C1 segment of cervical spinal cord (tissue), 14 donors: ENCODE data around the gene AGR2.
"Not testable (repeated sequence)": the region's sequence is repeated elsewhere in the genome, so short reads cannot be mapped to it uniquely, and the experiment has no call there.

Experiments used
- DNase-seq, 14 donors: peaks; one replicate each; lab custom pipeline; 2025; lab: John Stamatoyannopoulos, UW

Gene AGR2

DNA sequence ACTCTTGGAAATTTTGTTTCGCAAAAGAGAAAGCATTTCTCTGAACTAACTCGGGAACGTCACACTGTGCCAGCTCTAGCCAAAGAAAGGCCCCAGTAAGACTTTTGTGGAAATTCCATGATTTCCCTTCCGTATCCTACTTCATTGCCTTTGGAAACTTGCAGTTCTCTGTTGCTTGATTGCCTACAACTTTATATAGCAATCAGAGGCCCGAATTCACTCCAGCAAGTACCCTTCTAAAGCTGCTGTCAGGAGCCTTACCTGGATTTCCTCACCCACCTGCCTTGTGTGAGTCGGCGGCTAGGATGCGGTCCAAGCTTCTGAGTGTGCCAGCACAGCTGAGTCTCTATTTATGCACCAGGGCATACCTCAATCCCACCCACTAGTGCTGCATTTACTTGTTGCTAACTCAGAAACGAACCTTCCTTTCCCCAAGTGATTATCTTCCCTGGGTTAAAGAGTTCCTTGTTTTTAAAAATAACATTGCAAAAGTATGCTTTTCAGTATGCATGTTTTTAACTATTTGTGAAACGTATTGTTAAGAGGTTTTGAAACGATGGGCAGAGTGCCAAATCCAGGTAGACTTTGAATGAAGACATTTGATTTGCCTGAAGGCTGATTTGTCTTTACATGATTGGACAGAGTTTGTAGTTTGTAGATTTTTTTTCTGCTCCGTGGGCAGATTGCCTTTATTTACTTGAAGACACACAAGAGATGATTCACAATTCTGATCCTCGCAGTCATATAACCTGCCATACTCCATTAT, at the start of gene AGR2:
TSS of gene AGR2 (minus strand) at position 326 of the 766 bp plus-strand sequence. CDS start 3,203 bp downstream, outside the sequence.
- DNase-seq, result no peak

DNA sequence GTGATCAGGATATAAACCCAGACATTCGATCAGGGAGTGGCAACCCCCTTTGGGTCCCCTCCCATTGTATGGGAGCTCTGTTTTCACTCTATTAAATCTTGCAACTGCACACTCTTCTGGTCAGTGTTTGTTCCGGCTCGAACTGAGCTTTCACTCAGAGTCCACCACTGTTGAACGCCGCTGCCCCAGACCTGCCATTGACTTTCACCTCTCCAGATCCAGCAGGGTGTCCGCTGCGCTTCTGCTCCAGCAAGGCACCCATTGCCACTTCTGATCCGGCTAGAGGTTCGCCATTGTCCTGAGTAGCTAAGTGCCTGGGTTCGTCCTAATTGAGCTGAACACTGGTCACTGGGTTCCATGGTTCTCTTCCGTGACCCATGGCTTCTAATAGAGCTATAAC, 48.4 kb upstream of the AGR2 start:
- not testable (repeated sequence) for DNase-seq

DNA sequence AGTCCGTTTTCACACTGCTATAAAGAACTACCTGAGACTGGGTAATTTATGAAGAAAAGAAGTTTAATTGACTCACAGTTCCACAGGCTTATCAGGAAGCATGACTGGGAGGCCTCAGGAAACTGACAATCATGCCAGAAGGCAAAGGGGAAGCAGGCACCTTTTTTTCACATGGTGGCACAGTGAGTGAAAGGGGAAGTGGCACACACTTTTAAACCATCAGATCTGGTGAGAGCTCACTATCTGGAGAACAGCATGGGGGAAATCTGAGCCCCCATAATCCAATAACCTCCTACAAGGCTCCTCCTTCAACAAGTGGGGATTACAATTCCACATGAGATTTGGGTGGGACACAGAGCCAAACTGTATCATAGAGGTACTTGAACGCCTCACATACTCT, 47.0 kb upstream of the AGR2 start:
- DNase-seq, result peak in 3 of 14 donors; percentile 3 to 14 (median 11)

DNA sequence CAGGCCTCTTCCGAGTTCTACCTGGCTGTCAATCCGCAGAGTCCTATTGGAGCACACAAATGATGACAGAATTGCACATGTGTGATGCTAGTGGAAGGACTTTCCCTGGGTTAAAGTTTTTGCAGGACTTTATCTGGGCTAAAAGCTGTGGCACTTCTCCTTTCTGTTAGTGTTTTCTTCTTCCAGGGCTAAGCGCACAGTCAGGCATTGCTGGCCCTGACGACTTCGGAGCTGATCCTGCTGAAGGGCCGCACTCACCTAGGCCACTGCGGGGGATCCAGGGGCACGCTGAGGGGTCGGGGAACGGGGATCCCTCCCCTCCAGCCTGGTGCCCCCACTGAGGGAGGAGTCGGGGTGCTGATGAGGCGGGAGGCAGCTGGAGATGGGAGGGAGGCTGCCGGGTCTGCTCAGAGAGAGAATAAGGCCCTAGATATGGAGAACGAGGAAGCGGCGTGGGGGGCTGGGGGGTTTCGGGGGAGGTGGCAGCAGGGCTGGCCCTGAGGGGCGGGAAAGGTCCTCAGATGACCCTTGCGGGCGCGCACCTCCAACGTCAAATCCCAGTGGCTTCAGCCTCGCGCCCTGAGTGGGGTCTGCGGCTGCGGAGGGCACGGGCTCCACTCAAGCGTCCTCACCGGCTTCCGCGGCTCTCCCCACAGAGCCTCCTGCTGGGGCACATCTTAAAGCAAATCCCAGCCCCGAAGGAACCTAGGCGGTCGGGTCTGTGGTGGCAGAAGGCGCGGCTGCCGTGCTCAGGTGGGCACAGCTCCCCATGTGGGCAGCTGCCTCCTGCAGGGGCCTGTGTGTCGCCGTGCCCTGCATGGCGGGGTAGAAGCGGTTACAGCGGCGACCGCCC, 46.0 kb upstream of the AGR2 start:
- no peak for DNase-seq

DNA sequence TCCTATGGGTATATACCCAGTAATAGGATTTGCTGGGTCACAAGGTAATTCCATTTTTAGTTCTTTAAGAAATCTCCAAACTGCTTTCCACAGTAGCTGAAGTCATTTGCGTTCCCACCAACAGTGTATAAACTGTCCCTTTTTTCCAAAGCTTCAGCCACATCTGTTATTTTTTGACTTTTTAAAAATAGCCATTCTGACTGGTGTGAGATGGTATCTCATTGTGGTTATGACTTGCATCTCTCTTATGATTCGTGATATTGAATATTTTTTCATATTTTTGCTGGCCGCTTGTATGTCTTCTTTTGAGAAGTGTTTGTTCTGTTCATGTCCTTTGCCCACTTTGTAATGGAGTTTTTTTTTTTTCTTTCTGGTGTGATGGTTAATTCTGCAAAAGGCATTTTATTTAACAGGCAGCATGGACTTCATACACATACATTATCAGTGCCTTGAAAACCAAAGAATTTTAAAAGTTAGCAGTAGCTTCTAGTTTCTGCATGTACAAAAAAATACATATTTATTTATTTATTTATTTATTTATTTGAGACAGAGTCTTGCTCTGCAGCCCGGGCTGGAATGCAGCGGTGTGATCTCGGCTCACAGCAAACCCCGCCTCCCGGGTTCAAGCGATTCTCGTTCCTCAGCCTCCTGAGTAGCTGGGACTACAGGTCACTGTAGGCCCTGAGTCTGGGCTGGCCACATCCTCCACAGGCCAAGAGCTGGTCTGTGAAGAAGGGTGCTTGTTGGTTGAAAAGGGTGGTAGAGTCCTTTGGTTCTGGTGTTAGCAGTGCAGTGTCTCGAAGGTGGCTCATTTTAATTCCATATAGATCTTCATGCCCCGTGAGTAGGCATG, 44.7 kb upstream of the AGR2 start:
- DNase-seq, result no peak

DNA sequence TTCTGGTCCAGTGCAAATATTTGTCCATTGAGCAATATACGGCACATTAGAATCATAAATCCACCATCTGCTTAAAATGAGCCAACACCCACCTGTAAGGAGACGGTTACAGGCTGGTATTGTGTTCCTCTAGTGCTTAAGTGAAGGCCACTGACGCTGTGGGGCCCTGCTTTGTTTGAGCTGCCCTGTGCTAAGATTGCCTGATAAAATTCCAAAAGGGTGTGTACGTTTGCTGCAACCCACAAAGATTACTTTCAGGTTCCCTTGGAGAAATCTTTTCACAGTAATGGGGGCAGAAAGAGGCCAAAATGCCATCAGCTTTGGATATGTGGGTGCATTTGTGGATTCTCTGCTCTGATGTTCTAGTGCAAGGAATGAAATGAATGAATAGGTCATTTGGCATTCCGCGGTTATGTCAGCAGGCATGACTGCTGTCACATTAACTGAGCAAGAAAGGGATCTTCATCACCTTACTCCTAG, 42.6 kb upstream of the AGR2 start:
- no peak for DNase-seq

DNA sequence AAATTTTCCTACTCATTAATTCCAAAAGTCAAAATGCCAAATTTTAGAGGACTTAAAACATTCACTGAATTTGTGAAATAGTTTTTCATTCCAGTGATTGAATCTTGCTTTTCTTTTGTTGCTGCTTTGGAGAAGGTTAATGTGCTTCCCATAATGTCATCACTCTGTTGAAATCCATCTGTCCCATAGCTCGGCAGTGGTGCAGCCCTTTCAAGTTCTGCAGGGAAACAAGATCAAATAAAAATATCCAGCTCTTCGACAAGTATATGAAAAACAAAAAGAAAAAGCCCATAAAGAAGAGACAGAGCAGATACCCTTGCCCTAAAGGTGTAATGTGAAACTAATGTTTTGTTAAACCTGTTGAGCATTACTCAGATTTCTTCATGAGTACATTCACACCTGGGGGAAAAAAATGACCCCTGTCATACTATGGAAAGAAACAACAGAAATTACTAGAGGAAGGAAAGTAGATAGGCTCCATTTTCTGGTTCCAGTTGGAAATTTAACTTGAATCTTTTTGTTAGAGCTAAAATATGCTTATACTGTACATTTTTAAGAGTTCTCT, 41.9 kb upstream of the AGR2 start:
- no peak for DNase-seq

DNA sequence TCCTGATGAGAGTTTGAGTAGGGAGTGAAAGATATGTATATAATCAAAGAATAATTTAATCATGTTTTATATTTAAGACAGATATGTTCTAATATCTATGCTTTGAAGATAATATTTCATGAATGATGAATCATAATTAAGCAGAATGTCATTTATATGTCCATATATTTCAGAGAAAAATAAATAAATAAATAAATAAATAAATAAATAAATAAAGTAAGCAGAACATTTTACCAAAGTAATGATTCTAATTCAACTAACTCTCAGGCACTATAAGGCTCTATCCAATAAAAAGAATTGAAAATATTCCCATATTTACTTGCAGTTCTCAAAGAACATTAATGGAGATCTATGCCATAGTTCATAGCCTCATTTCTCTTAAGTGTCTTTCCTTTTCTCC, 40.9 kb upstream of the AGR2 start:
- no peak for DNase-seq

DNA sequence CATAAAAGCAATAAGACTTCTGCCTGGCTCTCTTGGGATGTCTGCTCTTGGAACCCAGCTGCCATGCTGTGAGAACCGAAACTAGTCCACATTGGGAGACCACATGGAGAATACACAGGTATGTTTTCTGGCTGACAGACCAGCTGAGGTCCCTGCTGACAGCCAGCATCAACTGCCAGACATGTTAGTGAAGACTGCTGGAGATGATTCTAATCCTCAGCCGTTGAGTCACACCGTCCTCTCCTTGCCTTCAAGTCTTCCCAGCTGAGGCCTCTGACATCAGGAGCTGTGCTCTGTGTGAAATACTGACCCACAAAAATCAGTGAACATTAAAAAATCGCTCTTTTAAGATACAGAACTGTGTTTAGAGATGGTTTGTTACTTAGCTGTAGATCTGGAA, 36.9 kb upstream of the AGR2 start:
- no peak for DNase-seq

DNA sequence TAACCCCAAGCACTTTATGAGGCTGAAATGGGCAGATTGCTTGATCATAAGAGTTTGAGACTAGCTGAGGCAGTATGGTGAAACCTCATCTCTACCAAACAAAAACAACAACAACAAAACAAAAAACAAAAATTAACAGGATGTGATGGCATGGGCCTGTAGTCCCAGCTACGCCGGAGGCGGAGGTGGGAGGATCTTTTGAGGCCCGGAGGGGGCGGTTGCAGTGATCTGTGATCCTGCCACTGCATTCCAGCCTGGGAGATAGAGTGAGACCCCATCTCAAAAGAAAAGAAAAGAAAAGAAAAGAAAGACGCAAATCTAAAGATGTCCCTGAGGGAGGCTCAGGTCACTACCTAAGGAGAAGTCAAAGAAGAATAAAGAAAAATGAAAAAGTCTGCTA, 35.3 kb upstream of the AGR2 start:
- DNase-seq, result no peak

DNA sequence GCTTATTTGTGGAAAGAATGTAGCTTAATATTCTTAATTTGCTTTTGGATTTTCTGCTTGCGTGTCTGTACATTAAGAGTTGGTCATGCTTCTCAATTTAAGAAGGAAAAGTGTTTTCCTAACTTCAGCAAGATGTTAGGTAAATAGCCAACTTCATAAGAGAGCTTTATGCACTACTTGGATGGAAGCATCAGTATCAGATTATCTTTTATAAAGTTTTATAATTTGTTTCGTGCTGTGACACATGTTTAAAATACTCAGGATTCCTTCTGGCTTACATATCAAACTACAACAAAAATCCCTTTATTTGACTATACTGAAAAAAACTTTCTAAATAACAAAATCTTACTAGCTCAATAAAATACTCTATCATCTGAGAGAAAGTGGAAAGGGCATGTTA, 34.8 kb upstream of the AGR2 start:
- no peak for DNase-seq

DNA sequence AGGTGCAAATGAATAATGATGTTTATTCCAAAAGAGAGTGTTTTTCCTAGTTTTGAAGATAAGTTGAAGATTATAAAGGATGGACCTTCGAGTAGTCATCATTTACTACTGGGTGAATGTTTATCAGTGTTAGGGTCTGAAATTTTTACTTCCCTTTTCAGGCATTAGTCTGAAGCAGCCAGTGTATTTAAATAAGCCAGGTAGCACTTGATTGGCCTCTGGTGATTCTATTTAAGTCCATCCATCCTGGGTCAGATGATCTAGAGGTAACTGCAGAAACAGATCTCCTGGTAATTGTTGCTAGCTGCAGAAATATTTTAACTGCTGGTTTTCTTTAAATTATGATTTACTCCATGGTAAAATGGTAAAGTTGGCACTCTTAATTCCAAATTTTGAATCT, 34.1 kb upstream of the AGR2 start:
- DNase-seq, result no peak

DNA sequence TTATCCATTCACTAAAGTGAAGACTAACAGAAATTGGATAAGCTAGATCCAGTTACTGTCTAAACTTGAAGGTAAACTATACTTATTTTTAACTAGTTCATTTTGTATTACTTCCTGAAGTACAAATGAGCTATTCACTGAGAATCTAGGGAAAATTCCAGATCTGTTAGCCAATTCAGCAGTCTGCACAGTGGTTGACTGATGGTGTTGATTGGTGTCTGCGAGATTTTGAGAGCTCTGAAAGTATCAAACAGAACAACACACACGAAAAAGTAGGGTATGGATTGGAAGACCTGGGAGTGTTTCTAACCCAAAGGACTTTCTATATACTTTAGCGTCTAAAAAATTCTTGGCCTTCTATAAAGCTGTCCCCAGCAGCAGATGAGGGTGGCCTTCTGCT, 33.6 kb upstream of the AGR2 start:
- no peak for DNase-seq

DNA sequence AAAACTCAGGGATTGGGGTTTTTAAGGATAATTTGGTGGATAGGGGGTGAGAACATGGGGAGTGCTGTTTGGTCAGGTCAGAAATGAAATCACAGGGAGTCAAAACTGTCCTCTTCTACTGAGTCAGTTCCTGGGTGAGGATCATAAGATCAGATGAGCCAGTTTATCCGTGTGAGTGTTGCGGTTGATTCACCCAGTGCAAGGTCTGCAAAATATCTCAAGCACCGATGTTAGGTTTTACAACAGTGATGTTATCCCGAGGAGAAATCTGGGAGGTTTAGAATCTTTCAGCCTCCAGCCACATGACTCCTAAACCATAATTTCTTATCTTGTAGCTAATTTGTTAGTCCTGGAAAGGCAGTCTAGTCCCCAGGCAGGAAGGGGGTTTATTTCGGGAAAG, 31.7 kb upstream of the AGR2 start:
- no peak for DNase-seq

DNA sequence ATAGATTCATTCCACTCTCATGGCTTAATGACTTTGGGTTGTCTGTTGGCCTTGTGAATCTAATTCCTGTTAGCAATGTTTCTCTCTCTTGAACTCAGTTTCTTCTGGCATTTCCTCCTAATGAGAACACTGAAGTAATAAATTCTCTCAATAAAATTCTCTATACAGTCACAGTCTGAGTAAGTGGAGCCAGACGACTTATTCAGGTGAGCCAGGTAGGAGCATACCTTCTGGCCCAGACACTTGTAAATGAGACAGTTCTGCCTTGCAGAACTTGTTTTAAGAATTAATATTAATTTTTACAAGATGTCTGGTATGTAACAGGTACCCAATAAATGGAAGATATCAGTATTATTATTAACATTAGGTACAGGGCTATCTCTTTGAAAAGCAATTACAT, 28.6 kb upstream of the AGR2 start:
- DNase-seq, result no peak

DNA sequence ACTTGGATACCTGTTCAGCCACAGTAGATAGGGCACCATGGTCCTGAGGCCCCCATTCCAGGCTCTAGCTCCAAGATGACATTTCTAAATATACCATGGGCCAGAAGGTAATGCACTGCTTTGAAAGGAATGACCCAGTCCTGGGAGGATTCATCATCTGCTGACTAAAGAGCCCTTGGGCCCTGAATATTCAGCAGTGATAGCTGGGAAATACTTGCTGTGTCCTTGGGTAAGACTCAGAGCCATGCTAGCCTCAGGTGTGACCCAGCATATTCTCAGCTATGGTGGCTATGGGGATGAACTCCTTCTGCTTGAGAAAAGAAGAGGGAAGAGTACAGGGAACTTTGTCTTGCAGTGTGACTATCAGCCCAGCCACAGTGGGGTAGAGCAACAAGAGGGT, 21.3 kb upstream of the AGR2 start:
- no peak for DNase-seq

DNA sequence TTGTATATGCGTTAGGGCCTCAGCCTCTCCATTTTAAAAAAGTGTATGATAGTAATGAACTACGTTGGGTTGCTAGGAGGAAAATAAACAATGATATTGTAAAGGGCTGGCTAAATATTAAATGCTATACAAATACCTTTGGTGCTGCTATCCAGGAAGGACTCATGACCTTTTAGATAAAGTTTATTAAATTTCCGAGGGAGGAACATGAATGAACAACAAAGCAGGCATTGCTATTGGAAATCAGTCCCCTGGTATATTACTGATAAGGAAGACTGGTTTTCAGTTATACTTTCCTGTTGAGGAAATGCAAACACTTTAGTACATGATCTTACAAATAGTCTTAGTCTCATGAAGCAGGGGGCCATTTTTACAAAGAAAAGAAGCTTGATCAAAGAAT, 17.2 kb upstream of the AGR2 start:
- DNase-seq, result no peak

DNA sequence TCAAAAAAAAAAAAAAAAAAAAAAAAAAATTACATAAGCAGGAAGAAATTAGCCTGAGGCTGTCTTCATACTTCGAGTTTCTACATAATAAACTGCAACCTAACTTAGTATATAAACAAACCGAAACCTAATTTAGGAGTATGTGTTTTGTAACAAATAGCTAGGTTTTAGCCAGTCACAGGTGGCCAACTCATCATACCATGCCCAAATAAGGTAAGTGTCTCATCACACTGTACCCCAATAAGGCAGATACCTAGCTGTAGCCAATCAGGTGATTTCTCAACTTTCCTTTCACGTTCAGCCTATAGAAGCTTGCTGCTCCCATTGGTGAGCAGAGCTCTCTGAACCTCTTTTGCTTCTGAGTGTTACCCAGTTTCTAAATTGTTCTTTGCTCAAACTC, 13.9 kb upstream of the AGR2 start:
- DNase-seq, result no peak

DNA sequence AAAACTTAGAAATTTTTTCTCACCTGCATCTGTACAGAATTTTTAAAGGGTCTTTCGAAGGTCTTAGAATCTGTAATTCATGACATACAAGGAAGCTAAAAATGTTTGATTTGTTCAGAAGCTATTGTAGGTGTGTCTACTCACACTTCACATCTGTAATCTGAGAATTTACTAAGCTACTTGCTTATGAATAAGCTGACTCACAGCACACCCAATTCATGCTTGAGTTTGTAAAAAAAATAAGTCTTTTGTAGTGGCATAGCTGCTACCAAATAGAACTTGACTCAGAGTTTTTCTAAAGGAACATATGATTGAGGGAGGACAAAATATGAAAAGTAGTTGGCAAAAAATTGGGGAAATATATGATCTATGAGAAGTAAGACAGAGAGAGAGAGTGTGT, 12.7 kb upstream of the AGR2 start:
- no peak for DNase-seq

DNA sequence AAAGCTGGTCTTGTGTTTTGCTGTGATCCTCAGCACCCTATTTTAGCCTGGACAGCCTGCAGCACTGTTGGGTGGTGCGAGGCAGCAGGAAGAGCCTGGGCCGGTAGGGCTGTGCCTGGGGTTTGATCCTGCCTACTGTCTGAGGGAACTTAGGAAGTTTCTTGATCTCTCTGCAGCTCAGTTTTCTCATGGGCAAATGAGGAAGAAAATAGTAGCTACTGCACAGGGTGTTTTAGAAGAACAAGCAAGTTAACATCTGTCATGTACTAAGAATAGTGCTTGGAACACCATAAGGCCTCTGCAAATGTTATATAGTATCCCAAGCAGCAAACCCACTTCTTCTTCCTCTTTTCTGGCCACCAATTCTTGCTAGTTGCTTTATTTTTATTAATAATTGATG, 12.0 kb upstream of the AGR2 start:
- DNase-seq, result peak in 2 of 14 donors; percentile 4 to 10

DNA sequence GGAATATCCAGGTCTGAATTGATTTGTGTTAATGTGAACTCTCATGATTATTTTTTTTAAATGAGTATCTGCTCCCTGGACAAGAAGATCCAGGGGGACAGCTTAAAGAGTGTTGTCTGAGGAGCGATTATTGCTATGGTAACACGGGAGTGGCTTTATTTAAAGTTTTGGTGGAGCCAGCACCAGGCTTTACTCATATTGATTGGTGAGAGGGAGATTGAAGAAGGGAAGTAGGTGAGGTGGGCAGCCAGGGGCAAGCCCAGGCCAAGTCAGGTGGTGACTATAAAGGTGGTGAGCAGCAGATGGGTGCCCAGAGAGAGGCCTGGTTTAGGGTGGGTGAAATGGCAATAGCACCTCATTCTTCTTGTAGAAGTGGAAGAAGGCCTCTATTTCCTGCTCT, 10.2 kb upstream of the AGR2 start:
- DNase-seq, result no peak

DNA sequence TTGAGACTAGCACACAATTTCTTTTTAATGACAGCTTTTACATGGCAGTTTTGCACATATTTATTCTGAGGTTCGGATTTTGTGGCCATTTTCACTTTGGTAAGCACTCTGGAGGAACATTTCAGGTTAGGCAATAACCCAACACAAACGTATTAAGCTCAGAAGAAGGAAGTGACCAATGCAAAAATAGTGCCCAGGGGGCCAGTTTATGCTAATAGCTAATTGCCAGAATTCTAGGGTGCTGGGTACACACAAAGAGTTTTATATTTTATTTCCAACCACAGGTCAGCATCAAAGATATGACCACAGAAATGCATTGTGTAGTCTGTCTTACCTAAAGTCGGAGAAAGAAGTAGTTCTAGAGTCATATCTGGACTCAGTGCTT, 8.4 kb upstream of the AGR2 start:
- DNase-seq, result no peak
